Measurements from ENCODE around the gene SNX25. TPM values are rescaled to one million over a fixed set of nuclear protein-coding genes. Genes with fewer than 3 reads are reported as not detected.

Gene SNX25
- total and polyA plus RNA-seq, 4 donors: 18.3 to 33.5 (median 24.8) TPM

DNA sequence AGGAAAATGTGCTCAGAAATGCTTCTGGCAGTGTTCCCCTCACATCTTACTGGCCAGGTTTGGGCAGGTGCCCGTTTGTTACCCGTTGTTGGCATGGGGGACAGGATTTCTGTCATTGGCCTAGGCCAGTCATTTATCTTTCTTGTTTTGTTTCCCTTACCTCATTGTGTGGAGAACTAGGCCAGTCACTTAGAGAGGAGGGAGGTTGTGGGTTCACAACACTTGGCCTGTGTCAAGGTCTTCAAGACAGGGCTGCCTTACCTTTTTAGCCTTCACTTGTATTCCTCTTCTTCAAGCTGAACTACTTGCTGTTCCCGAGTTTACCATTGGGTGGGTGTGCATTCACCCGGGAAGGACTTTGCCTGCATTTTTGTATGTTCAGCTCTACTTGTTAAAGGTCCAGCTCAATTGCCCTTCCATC is 17.7 kb downstream of the SNX25 start:
- Histone ChIP-seq H3K27ac (ENCODE audit: low read depth, low read length) (no peak overlapping the region), H3K27me3 (ENCODE audit: control insufficient read depth, insufficient read depth, low read length) (no peaks in the 10 kb centered on the region), H3K36me3 (ENCODE audit: control insufficient read depth, insufficient read depth, low read length) (no peaks in the 10 kb centered on the region), H3K9me3 (ENCODE audit: control insufficient read depth, insufficient read depth, low read length) (no peaks in the 10 kb centered on the region), H3K4me3 (ENCODE audit: low read depth, low read length) (no peak overlapping the region), H3K4me1 (ENCODE audit: control insufficient read depth, insufficient read depth, low read length) (peaks cover 11% of the 10 kb centered on the region)
- DNase-seq (ENCODE audit: low read depth in 4 of 6, low spot score in 6 of 6): peak in 1 of 6 donors; percentile 57
- 39% methylated on average over 4 of the region's 4 CpGs for WGBS (ENCODE audit: insufficient coverage)

DNA sequence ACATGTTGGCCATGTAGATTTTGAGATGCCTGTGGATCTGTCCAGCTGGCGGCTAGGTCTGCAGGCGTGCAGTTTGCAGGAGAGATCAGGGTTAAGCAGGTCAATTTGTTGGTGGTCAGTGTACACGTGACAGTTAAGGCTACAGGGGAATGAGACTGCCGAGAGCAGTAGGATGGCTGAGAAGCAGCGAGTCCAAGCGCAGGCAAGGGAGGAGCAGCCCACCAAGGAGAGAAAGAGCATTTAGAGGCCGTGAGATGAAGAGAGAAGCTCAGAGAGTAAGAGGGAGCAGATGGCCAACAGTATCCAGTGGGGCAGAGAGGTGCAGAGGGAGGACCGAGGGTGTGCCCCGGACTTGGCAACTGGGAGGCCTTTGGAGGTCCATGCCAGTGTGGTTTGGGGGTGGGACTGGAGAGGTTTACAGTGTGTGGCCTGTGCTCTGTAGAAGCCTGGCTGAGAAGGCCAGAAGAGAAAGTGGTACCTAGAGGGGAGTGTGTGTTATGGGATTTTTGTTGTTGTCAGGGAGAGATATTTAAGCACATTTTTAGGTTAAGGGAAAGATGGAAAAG is 18.4 kb downstream of the SNX25 start:
- 79% methylated on average over 9 of the region's 9 CpGs for WGBS (ENCODE audit: insufficient coverage)
- DNase-seq (ENCODE audit: low read depth in 4 of 6, low spot score in 6 of 6): no peak
- peak overlapping the region; percentile 15 for H3K27ac ChIP-seq (ENCODE audit: low read depth, low read length)

DNA sequence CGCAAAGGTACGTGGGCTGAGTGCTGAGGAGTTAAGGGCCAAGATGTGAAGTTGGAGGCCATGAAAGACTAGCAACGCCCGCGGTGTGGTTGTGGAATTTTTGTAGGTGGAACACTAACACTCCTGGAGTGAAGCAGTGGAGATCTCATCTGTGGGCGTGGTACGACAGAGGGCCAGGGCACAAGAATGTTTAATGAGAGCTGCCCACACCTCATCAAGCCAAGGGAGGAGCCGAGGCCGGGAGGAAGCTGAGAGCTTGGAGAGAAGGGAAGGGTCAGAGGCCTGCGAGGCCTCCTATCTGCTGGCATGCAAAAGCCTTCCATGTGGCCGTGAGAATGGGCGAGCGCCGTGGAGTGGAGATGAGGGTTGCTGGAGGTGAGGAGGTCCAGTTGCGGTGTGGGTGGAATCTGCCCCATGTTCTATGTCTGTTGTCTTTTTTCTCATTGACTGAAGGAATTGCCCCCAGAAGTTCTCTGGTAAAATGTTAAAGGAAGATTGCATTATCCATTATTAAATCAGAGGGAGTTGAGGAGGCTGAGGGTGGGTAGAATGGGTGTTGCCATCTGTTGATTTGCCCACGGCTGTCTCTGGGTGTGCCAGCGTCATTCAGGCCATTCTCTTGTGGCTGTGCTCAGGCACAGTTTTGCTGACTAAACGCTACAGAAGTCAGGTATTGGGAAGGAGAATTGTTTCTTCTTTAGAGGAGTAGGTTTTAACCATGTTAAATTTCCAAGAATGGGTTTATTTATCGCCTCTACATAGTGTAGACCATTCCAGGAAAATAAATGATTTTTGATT is 19.8 kb downstream of the SNX25 start:
- H3K36me3 ChIP-seq (ENCODE audit: control insufficient read depth, insufficient read depth, low read length): no peaks in the 10 kb centered on the region
- H3K4me1 ChIP-seq (ENCODE audit: control insufficient read depth, insufficient read depth, low read length): peaks cover 11% of the 10 kb centered on the region
- no peaks in the 10 kb centered on the region for H3K9me3 ChIP-seq (ENCODE audit: control insufficient read depth, insufficient read depth, low read length)
- no peak for DNase-seq (ENCODE audit: low read depth in 4 of 6, low spot score in 6 of 6)
- H3K27me3 ChIP-seq (ENCODE audit: control insufficient read depth, insufficient read depth, low read length): no peaks in the 10 kb centered on the region
- no peak overlapping the region for H3K27ac ChIP-seq (ENCODE audit: low read depth, low read length)
- 94% methylated on average over 13 of the region's 19 CpGs for WGBS (ENCODE audit: insufficient coverage)
- no peak overlapping the region for H3K4me3 ChIP-seq (ENCODE audit: low read depth, low read length)

More for the DNA sequence above, 18.4 kb downstream of the SNX25 start:
- Histone ChIP-seq H3K4me3 (ENCODE audit: low read depth, low read length) (no peak overlapping the region), H3K9me3 (ENCODE audit: control insufficient read depth, insufficient read depth, low read length) (no peaks in the 10 kb centered on the region), H3K36me3 (ENCODE audit: control insufficient read depth, insufficient read depth, low read length) (no peaks in the 10 kb centered on the region), H3K27me3 (ENCODE audit: control insufficient read depth, insufficient read depth, low read length) (no peaks in the 10 kb centered on the region), H3K4me1 (ENCODE audit: control insufficient read depth, insufficient read depth, low read length) (peaks cover 11% of the 10 kb centered on the region)

GRCh38 chr4:185232370-185232769 is 23.0 kb downstream of the SNX25 start:
- H3K27me3 ChIP-seq (ENCODE audit: control insufficient read depth, insufficient read depth, low read length): no peaks in the 10 kb centered on the region
- no peaks in the 10 kb centered on the region for H3K36me3 ChIP-seq (ENCODE audit: control insufficient read depth, insufficient read depth, low read length)
- no peak for DNase-seq (ENCODE audit: low read depth in 4 of 6, low spot score in 6 of 6)
- H3K4me3 ChIP-seq (ENCODE audit: low read depth, low read length): no peak overlapping the region
- peaks cover 7% of the 10 kb centered on the region for H3K4me1 ChIP-seq (ENCODE audit: control insufficient read depth, insufficient read depth, low read length)
- 86% methylated on average over 3 of the region's 6 CpGs for WGBS (ENCODE audit: insufficient coverage)
- H3K27ac ChIP-seq (ENCODE audit: low read depth, low read length): no peak overlapping the region
- no peaks in the 10 kb centered on the region for H3K9me3 ChIP-seq (ENCODE audit: control insufficient read depth, insufficient read depth, low read length)

- WGBS (ENCODE audit: insufficient coverage): 91% methylated on average over 3 of the region's 7 CpGs
- no peaks in the 10 kb centered on the region for H3K36me3 ChIP-seq (ENCODE audit: control insufficient read depth, insufficient read depth, low read length)
- no peaks in the 10 kb centered on the region for H3K4me1 ChIP-seq (ENCODE audit: control insufficient read depth, insufficient read depth, low read length)
- no peak for DNase-seq (ENCODE audit: low read depth in 4 of 6, low spot score in 6 of 6)
- no peaks in the 10 kb centered on the region for H3K9me3 ChIP-seq (ENCODE audit: control insufficient read depth, insufficient read depth, low read length)
- no peak overlapping the region for H3K4me3 ChIP-seq (ENCODE audit: low read depth, low read length)
- H3K27ac ChIP-seq (ENCODE audit: low read depth, low read length): no peak overlapping the region
- no peaks in the 10 kb centered on the region for H3K27me3 ChIP-seq (ENCODE audit: control insufficient read depth, insufficient read depth, low read length)
These were observed 25.9 kb downstream of the SNX25 start for GRCh38 chr4:185235119-185235842.

DNA sequence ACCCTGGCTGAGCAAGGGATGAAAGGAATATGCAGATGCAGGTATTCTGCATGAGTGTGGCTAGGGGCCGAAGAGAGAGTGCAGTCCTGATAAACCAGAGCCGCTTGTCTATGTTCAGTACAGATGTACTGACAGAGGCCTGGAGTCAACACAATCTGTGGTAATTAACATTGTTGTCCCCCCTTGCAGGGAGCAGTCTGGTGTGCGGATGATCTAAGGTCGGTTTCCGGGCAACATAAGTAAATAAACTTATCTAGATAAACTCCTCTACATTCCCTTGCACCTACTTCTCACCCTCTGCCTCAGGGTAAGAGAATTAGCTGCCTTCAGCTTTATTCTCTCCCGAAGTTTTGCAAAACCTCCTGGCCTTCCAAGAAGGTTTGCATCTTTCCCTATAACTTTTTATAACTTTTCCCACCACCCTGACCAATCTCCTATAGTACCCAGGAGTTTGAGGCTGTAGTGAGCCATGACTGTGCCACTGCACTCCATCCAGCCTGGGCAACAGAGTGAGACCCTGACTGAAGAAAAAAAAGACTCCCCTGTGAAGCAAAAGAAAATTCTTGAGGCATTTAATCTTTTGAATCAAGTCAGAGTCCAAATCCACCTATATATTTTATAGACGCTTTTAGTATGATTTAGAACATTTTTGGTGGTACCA is 26.6 kb downstream of the SNX25 start:
- Histone ChIP-seq H3K4me1 (ENCODE audit: control insufficient read depth, insufficient read depth, low read length) (no peaks in the 10 kb centered on the region), H3K4me3 (ENCODE audit: low read depth, low read length) (no peak overlapping the region), H3K36me3 (ENCODE audit: control insufficient read depth, insufficient read depth, low read length) (no peaks in the 10 kb centered on the region), H3K27me3 (ENCODE audit: control insufficient read depth, insufficient read depth, low read length) (no peaks in the 10 kb centered on the region), H3K27ac (ENCODE audit: low read depth, low read length) (no peak overlapping the region), H3K9me3 (ENCODE audit: control insufficient read depth, insufficient read depth, low read length) (no peaks in the 10 kb centered on the region)
- WGBS (ENCODE audit: insufficient coverage): 69% methylated on average over 6 of the region's 7 CpGs
- no peak for DNase-seq (ENCODE audit: low read depth in 4 of 6, low spot score in 6 of 6)

GRCh38 chr4:185237175-185237574 is 27.8 kb downstream of the SNX25 start:
- H3K4me1 ChIP-seq (ENCODE audit: control insufficient read depth, insufficient read depth, low read length): no peaks in the 10 kb centered on the region
- H3K9me3 ChIP-seq (ENCODE audit: control insufficient read depth, insufficient read depth, low read length): no peaks in the 10 kb centered on the region
- WGBS (ENCODE audit: insufficient coverage): 60% methylated on average over 1 of the region's 3 CpGs
- no peaks in the 10 kb centered on the region for H3K36me3 ChIP-seq (ENCODE audit: control insufficient read depth, insufficient read depth, low read length)
- DNase-seq (ENCODE audit: low read depth in 4 of 6, low spot score in 6 of 6): no peak
- no peak overlapping the region for H3K4me3 ChIP-seq (ENCODE audit: low read depth, low read length)
- H3K27ac ChIP-seq (ENCODE audit: low read depth, low read length): no peak overlapping the region
- H3K27me3 ChIP-seq (ENCODE audit: control insufficient read depth, insufficient read depth, low read length): no peaks in the 10 kb centered on the region

- H3K4me1 ChIP-seq (ENCODE audit: control insufficient read depth, insufficient read depth, low read length): no peaks in the 10 kb centered on the region
- no peak overlapping the region for H3K27ac ChIP-seq (ENCODE audit: low read depth, low read length)
- no peak for DNase-seq (ENCODE audit: low read depth in 4 of 6, low spot score in 6 of 6)
- no peaks in the 10 kb centered on the region for H3K9me3 ChIP-seq (ENCODE audit: control insufficient read depth, insufficient read depth, low read length)
- H3K36me3 ChIP-seq (ENCODE audit: control insufficient read depth, insufficient read depth, low read length): no peaks in the 10 kb centered on the region
- no peaks in the 10 kb centered on the region for H3K27me3 ChIP-seq (ENCODE audit: control insufficient read depth, insufficient read depth, low read length)
- 100% methylated on average over 4 of the region's 5 CpGs for WGBS (ENCODE audit: insufficient coverage)
- no peak overlapping the region for H3K4me3 ChIP-seq (ENCODE audit: low read depth, low read length)
These were observed 28.9 kb downstream of the SNX25 start for GRCh38 chr4:185238215-185238681.

DNA sequence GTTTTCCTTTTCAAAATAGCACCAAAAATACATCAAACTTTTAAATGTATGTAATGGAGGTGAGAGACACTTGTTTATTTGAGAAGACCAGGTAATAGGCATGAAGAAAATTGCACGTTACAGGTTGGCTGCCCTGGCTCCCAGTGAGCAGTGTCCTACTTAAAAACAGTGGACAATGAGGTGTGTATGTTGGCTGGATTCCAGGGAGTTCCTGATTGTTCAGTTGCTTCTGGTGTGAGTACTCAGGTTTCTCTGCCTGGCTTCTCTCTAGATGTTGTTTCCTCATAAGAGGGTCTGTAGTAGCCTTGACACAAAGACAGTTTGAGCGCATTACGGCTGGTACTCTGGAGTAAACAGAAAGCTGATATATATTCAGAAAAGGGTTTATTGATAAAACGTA is 29.4 kb downstream of the SNX25 start:
- H3K4me1 ChIP-seq (ENCODE audit: control insufficient read depth, insufficient read depth, low read length): no peaks in the 10 kb centered on the region
- H3K36me3 ChIP-seq (ENCODE audit: control insufficient read depth, insufficient read depth, low read length): no peaks in the 10 kb centered on the region
- H3K27ac ChIP-seq (ENCODE audit: low read depth, low read length): no peak overlapping the region
- WGBS (ENCODE audit: insufficient coverage): 100% methylated on average over 2 of the region's 4 CpGs
- H3K27me3 ChIP-seq (ENCODE audit: control insufficient read depth, insufficient read depth, low read length): no peaks in the 10 kb centered on the region
- H3K9me3 ChIP-seq (ENCODE audit: control insufficient read depth, insufficient read depth, low read length): no peaks in the 10 kb centered on the region
- no peak overlapping the region for H3K4me3 ChIP-seq (ENCODE audit: low read depth, low read length)
- no peak for DNase-seq (ENCODE audit: low read depth in 4 of 6, low spot score in 6 of 6)
